Kasumi-1 (cell line): ENCODE results near the gene SLAMF6.
"Not testable (repeated sequence)": the region's sequence is repeated elsewhere in the genome, so short reads cannot be mapped to it uniquely, and the experiment has no call there.

Source experiments
- DNase-seq, 2 experiments: peaks; one replicate each; lab custom pipeline; 2025; lab: John Stamatoyannopoulos, UW

Gene SLAMF6

DNA sequence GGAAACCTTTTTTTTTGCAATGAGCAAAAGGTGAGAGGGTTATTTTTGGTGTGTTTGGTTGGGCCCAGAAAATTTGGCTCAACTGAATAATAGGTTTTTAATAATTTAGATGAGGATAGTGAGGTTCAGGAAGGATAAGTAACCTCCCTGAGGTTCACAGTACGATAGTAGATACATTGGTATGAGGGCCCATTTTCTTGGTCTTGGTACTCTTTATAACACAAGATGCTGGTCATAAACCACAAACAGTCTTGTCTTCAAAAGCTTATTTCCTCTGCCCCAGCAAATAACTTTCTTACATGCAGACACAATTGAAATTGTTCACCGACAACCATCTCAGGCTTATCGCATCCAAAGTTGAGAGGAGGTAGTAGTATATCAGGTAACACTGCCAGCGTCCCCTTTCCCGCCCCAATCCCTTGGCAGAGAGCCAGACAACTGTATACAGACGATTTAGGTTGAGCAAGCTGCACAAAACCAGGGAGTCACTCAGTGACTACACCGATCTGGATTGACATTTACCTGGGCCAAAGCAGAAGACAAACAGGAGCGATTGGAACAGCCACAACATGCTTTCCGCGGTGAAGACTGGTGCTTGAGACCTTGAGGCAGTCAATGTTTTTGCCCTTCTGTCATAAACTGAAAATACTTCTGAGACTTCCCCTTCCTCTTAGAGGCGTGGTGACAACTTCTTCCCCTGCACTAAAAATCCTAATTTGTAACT lies at the start of gene SLAMF6:
Gene SLAMF6, minus strand, starts transcription at position 634 of the 724 bp plus-strand sequence. Its CDS starts 63 bp downstream, at position 571.
- DNase-seq, result peak in 1 of 2 experiments; percentile 13

DNA sequence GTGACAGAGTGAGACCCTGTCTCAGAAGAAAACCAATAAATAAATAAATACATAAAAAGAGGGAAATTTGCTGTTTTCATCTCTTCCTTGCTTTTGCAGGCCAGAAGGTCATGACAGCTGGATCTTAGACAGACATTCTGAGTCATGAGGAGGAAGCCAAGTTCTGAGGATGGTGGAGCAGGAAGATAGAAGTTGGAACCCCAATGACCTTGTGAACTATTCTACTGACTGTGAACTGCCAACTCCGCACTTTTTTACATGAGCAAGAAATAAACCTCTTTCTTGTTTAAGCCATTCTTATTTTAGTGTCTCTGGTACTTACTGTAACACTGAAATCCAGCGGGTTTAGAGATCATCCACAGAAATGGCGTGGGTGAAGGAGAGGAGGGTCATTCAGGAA lies 47.8 kb upstream of the SLAMF6 start:
- DNase-seq, result no peak

DNA sequence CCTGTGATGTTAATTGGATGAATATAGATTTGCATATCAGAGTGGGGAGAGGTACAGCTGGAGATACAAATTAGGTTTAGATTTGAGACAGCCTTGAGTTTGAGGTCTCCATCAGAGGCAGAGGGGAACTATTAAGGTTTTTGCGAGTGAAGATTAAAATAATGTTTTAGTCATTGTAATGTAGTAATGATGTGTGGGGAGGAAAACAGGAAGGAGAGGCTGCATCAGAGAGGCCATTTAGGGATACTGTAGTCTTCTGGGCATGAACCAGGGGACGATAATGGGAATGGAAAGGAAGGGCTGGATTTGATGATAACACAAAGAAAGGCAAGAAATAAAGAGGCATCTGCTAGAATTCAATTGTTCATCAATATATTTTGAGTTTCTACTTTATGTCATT lies 46.8 kb upstream of the SLAMF6 start:
- DNase-seq, result no peak

GRCh38 chr1:160567858-160568682 lies 45.0 kb upstream of the SLAMF6 start:
- peak; percentile 60 to 69 for DNase-seq

DNA sequence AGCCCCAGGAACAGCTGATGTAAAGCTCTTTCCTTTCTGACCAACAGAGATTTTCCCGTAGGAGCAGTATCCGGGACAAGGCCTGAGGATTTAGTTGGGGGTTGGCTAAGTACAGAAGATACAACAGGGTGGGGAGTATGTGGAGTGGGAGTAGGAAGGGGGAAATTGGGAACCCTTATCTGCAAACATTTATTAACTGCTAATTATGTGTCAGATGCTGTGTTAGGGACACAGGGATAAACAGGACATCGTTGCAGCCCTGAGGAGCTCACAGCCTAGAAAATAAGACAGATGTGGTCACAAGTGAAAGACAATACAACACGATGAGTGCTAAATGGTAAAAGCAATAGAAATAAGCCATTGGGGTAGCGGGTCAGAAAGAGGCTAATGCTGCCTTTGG lies 44.3 kb upstream of the SLAMF6 start:
- DNase-seq, result no peak

- no peak for DNase-seq
Measured at GRCh38 chr1:160565564-160565963, 42.5 kb upstream of the SLAMF6 start.

- DNase-seq, result not testable (repeated sequence)
Measured at GRCh38 chr1:160563230-160563629, 40.2 kb upstream of the SLAMF6 start.

DNA sequence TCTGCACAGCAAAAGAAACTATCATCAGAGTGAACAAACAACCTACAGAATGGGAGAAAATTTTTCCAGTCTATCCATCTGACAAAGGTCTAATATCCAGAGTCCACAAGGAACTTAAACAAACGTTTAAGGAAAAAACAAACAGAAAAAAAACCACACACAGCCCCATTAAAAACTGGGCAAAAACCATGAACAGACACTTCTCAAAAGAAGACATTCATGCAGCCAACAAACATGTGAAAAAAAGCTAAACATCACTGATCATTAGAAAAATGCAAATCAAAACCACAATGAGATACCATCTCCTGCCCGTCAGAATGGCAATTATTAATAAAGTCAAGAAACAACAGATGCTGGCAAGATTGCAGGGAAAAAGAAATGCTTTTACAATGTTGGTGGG lies 39.7 kb upstream of the SLAMF6 start:
- not testable (repeated sequence) for DNase-seq

GRCh38 chr1:160560806-160561205 lies 37.8 kb upstream of the SLAMF6 start:
- no peak for DNase-seq

DNA sequence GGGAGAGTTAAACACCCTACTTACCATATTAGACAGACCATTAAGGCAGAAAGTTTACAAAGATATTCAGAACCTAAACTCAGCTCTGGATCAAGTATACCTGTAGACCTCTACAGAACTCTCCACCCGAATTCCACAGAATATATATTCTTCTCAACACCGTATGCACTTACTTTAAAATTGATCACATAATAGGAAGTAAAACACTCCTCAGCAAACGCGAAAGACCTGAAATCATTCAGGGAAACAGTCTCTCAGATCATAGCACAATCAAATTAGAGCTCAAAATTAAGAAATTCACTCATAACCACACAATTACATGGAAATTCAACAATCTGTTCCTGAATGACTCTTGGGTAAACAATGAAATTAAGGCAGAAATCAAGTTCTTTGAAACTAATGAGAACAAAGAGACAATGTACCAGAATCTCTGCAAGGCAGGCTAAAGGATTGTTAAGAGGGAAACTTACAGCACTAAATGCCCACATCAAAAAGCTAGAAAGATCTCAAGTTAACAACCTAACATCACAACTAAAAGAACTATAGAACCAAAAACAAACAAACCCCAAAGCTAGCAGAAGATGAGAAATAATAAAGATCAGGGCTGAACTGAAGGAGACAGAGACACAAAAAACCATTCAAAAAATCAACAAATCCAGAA lies 37.1 kb upstream of the SLAMF6 start:
- DNase-seq, result no peak

GRCh38 chr1:160559437-160559836 lies 36.4 kb upstream of the SLAMF6 start:
- not testable (repeated sequence) for DNase-seq

DNA sequence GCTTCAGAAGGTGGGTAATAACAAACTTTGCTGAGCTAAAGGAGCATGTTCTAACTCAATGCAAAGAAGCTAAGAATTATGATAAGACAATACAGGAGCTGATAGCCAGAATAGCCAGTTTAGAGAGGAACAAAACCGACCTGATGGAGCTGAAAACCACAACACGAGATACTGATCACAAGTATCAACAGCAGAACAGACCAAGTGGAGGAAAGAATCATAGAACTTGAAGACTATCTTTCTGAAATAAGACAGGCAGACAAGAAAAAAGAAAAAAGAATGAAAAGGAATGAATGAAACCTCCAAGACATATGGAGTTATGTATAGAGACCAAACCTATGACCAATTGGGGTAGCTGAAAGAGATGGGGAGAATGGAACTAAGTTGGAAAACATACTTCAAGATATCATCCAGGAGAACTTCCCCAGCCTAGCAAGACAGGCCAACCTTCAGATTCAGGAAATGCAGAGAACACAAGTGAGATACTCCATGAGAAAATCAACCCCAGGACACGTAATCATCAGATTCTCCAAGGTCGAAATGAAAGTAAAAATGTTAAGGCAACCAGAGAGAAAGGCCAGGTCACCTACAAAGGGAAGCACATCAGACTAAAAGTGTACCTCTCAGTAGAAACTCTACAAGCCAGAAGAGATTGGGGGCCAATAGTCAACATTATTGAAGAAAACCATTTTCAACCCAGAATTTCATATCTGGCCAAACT lies 35.8 kb upstream of the SLAMF6 start:
- no peak for DNase-seq

DNA sequence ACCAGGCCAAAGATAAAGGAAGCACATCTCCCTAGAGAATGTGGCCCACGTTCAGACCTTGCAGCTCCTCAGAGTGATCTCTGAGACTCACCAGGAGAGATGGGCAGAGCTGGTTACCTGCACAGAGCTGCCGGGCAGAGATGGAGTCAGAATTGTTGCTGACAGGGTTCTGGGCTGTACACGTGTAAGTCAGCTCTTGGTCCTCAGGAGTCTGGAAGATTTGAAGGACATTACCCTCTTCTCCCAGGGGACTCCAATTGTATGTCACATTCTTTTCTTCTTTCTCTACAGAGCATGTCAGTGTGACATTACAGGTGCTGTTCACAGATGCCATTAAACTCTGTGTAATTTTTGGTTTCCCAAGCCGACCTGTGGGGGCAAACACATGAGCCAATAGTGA lies 30.7 kb upstream of the SLAMF6 start:
- DNase-seq, result no peak

DNA sequence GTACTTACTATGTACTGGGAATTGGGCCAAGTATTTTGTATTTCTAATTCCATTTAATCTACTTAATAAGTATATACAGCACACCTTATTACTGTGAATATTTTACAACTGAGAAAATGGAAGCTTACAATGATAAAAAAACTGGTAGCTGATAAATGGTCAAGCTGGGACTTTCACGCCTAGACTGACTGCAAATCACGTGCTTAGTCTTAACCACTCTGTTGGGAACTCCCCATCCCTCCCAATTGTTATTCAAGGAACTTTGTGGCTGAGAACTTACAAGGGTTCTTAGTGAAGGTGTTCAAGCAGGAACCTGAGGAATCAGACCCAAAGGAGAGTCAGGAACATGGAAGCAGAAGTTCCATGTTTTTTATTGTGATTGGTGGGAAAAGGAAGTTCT lies 29.4 kb upstream of the SLAMF6 start:
- DNase-seq, result no peak

DNA sequence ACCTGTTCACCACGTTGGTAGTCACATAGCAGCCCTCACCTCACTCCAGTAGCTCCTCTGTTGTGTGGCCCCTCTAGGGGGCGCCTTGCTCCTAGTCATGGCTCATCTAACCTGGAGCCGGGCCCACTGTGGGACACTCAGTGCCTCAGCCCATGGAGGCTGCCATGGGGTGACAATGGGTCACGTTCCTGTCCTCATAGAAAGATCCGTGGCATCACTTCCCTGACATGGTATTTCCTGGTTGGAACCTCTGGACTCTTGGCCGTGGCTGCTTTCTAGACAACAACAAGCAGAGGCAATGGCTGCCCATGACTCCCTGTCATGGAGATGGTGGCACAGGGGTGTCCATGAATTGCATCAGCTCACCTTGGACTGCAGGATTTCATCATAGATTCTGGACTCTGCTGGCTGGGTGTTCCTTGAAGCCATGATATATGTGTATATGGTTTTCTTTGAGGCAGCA lies 27.5 kb upstream of the SLAMF6 start:
- DNase-seq, result no peak

- DNase-seq, result no peak
Measured at GRCh38 chr1:160549665-160550006, 26.6 kb upstream of the SLAMF6 start.

DNA sequence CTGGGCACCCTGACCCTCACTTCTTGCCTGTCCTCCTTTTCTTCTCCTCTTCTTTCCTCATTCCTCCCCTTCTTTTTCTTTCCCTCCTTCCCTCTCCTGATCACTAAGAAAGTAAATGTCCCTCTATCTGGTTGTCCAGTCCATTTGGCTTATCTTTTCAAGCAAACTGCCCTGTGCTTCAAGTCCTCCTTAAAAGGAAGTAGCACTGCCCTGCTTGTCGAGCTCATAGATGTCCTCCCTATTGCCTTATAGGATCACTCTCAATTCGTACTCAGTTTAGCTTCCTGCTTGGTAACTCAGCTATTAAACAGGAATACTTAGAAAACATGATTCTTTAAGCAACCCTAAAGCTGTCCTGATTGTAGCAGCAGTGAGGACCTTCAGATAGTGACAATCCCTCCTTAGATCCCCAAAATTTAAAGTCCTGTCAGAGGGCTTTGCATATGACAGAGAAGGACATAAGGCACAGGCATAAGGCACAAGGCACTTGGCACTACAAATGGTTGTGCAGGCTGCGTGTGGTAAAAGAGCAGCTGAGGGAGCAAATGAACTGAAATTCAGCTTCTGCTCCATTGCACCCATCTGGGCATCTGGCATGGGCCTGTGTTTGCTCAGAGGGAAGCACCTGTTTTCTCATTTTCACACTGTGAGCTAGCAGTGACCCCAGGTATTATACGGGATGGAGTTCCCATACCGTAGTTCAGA lies 26.1 kb upstream of the SLAMF6 start:
- no peak for DNase-seq

DNA sequence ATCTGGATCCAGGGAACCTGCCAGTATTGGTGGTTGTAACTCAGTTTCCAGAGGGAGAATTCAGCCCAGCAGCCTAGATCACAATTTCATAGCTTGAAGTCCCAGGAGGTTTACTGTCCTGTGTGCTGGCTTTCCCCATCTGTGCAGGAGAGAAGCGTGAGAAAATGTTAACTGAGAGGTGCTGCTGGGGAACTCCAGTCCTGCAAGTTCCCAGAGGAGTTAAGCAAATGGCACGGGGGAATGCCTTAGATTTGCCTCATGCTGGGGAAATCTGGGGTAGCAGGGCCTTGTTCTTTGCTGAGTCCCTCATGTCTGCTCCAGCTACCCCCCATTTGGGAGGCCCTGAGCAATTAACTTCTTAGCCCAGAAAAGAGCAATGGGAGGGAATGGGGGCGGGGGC lies 25.1 kb upstream of the SLAMF6 start:
- DNase-seq, result no peak

GRCh38 chr1:160547422-160547821 lies 24.4 kb upstream of the SLAMF6 start:
- no peak for DNase-seq

- DNase-seq, result no peak
Measured at GRCh38 chr1:160546942-160547341, 23.9 kb upstream of the SLAMF6 start.

- peak; percentile 51 to 53 for DNase-seq
Measured at GRCh38 chr1:160544647-160545046, 21.6 kb upstream of the SLAMF6 start.
